HG03066 (cell line): Measurements from ENCODE around the gene RNASET2.
"Not testable (repeated sequence)": the region's sequence is repeated elsewhere in the genome, so short reads cannot be mapped to it uniquely, and the experiment has no call there.

Experiments used
- ATAC-seq: cut with Tn5 transposase; IDR thresholded peaks from one replicate; pipeline ENCODE4 v1.9.1; 2021; ENCODE audit warnings: low read depth; ENCODE audit not compliant: unreplicated experiment

The RNASET2 gene

GRCh38 chr6:166949528-166950442 lies 6.6 kb downstream of the RNASET2 start:
- no peak for ATAC-seq

- ATAC-seq = not testable (repeated sequence)
Measured at GRCh38 chr6:166948724-166949123, 7.6 kb downstream of the RNASET2 start.

GRCh38 chr6:166947251-166947650 lies 9.1 kb downstream of the RNASET2 start:
- ATAC-seq = no peak

- no peak for ATAC-seq
Measured at GRCh38 chr6:166946125-166946524, 10.2 kb downstream of the RNASET2 start.

- no peak for ATAC-seq
Measured at GRCh38 chr6:166944666-166945256, 11.6 kb downstream of the RNASET2 start.

GRCh38 chr6:166942393-166943168 lies 13.8 kb downstream of the RNASET2 start:
- no peak for ATAC-seq

GRCh38 chr6:166940643-166941068 lies 15.7 kb downstream of the RNASET2 start:
- no peak for ATAC-seq

GRCh38 chr6:166939894-166940293 lies 16.5 kb downstream of the RNASET2 start:
- ATAC-seq = no peak

GRCh38 chr6:166939345-166939744 lies 17.0 kb downstream of the RNASET2 start:
- ATAC-seq = no peak

- no peak for ATAC-seq
Measured at GRCh38 chr6:166938704-166939103, 17.6 kb downstream of the RNASET2 start.

GRCh38 chr6:166938150-166938549 lies 18.2 kb downstream of the RNASET2 start:
- ATAC-seq = no peak

- no peak for ATAC-seq
Measured at GRCh38 chr6:166937746-166938145, 18.6 kb downstream of the RNASET2 start.

GRCh38 chr6:166936079-166936787 lies 20.1 kb downstream of the RNASET2 start:
- ATAC-seq = no peak

GRCh38 chr6:166935353-166935752 lies 21.0 kb downstream of the RNASET2 start:
- ATAC-seq = no peak

GRCh38 chr6:166934174-166934573 lies 22.2 kb downstream of the RNASET2 start:
- ATAC-seq = no peak

GRCh38 chr6:166933396-166933795 lies 23.0 kb downstream of the RNASET2 start:
- no peak for ATAC-seq

GRCh38 chr6:166932616-166933015 lies 23.7 kb downstream of the RNASET2 start:
- ATAC-seq = no peak

GRCh38 chr6:166932116-166932515 lies 24.2 kb downstream of the RNASET2 start:
- no peak for ATAC-seq

GRCh38 chr6:166931426-166931970 lies 24.9 kb downstream of the RNASET2 start:
- ATAC-seq = no peak

GRCh38 chr6:166930354-166930891 lies 25.9 kb downstream of the RNASET2 start:
- ATAC-seq = no peak
